DMS 273 (cell line): ENCODE results near the gene SESTD1.
"Not testable (repeated sequence)": the region's sequence is repeated elsewhere in the genome, so short reads cannot be mapped to it uniquely, and the experiment has no call there.

Experiments
- DNase-seq: peaks from one replicate; lab custom pipeline; 2025; ENCODE audit not compliant: unreplicated experiment; lab: John Stamatoyannopoulos, UW

Gene SESTD1

GRCh38 chr2:179124282-179124681 is 140.3 kb downstream of the SESTD1 start:
- no peak for DNase-seq

DNA sequence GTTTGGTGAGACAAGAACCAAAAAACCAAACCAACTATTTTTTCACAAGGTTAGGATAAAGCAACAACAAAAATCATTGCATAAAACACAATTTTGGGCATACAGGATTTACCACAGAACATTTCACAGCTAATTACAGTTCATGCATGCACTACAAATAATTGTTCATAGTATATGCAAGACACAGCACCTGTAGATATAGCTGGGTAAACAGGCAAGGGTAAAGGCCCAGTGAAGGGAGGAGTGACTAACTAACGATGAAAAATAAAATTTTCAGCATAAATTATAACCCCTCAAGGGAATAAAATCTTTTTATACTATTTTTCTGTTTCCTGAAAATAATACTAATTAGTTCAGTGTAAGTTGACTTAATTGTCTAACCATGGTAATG is 141.4 kb downstream of the SESTD1 start:
- DNase-seq = no peak

- no peak for DNase-seq
Observed at GRCh38 chr2:179107737-179108136, 156.9 kb downstream of the SESTD1 start.

DNA sequence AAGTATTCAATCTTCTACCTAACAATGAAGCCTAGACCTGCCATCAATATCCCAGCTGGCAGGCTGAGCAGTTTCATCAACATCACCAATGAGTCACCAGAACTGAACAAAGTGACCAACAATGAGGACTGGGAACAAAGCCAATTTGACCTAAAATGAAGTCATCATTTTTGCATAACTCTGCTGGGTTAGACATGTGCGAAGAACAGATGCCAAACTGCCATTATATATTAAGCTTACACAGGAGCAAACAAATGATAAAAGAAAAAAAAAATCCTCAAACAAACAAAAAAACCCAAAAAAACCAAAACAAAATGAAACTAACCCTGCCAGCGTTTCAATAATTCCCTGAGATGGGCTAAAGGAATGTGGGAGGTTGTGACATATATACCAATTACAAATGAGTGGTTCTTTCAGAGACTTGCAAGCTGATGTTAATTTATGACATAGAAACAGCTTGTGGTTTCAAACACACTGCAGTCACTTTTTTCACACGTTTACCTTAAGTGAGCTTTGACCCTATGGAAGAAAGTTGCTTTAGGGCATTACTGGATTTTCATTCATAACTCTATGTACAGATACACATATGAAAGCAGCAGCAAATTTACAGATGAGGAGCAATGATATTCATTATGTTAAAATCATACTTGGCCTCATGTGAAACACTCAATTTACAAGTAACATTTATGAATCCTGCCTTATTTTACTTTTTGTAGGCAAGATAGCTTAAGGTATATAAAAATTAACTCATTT is 157.8 kb downstream of the SESTD1 start:
- peak; percentile 94 for DNase-seq

DNA sequence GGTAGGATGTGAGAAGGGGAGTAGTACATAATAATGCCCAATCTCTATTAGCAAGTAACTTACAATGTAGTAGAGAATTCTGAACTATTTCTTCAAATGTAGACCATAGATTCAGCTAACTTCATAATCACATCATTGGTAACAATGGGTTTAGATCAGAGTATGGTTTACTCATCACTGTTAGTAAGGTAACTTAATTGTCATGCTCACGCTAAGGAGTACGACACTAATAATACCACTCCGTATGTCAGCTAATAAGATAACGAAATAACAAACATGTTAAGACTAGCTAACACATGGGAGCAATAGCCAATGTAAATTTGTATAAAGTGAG is 158.3 kb downstream of the SESTD1 start:
- DNase-seq = no peak

- DNase-seq = no peak
Observed at GRCh38 chr2:179104736-179105135, 159.9 kb downstream of the SESTD1 start.

DNA sequence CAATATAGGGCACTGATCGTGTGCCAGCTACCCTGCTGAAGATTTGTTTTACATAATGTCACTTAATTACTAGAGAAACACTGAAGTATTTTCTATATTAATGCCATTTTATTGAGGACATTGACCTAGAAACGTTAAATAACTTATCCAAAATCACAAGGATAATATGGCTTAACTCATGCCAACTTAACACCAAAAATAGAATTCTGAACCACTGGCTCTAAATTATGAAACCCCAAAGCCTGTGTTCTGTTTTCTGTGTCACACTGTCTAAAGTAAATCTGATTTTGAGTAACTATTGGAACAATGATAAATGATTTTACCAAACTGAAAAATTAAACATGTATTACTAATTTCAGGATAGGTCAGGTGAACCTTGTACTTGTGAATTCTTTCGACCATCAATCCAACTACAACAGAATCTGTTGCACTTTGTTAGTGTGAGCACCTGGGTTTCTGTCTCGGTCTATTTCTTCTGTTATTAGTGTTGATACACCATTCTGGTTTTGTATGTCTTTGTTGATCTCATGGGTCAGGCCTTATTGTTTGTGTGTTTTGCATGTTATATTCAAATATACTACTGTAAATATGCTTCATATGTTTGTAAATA is 166.4 kb downstream of the SESTD1 start:
- no peak for DNase-seq

- no peak for DNase-seq
Observed at GRCh38 chr2:179097131-179097530, 167.5 kb downstream of the SESTD1 start.

DNA sequence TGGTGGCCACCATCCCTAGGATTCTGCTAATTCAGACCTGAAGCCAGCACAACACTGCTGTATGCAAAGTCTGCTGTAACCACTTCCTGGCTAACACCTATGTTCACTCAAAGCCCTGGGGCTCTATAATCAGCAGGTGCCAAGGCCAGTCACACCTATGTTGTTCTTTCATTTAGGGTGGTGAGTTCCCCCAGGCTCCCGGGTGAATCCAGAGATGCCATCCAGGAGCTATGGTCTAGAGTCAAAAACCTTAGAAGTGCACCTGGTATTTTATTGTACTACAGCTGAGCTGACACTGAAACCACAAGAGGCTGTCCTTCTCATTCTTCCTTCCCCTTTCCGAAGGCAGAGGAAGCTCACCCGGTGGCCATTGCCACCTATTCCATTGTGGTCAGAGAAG is 168.5 kb downstream of the SESTD1 start:
- DNase-seq = no peak

DNA sequence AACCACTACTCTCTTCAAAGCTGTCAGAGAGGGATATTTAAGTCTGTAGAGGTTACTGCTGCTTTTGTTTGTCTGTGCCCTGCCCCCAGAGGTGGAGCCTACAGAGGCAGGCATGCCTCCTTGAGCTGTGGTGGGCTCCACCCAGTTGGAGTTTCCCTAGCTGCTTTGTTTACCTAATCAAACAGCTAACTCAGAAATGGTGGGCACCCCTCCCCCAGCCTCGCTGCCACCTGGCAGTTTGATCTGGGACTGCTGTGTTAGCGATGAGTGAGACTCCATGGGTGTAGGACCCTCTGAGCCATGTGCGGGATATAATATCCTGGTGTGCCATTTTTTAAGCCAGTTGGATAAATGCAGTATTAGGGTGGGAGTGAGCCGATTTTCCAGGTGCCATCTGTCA is 171.7 kb downstream of the SESTD1 start:
- DNase-seq = not testable (repeated sequence)

- no peak for DNase-seq
Observed at GRCh38 chr2:179082697-179083096, 181.9 kb downstream of the SESTD1 start.

- no peak for DNase-seq
Observed at GRCh38 chr2:179081954-179082353, 182.7 kb downstream of the SESTD1 start.

GRCh38 chr2:179072527-179072926 is 192.1 kb downstream of the SESTD1 start:
- no peak for DNase-seq

DNA sequence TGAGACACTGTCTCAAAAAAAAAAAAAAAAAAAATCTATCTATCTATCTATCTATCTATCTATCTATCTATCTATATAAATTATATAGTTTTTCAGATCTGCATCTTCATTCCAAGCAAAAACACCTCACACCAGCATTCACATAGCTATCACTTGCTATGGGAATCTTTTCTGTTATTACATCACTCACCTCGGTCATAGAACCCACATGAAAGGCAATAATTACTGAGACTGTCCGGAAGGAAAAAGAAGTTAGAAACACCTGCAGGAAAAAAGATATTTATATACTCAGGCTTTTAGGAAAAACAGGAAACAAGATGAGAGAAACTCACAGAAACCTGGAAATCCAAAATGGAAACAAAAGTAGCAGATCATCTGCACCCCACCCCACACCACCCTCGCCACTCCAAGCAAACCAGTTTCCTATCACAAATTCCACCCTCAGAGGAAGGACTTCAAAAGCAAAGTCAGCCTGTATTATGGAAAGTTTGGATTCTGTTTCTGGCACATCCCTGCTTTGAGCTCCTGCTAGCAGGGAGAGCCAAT is 192.7 kb downstream of the SESTD1 start:
- DNase-seq = no peak

GRCh38 chr2:179070895-179071294 is 193.7 kb downstream of the SESTD1 start:
- no peak for DNase-seq

- DNase-seq = no peak
Observed at GRCh38 chr2:179069685-179070084, 194.9 kb downstream of the SESTD1 start.

- DNase-seq = no peak
Observed at GRCh38 chr2:179068991-179069643, 195.5 kb downstream of the SESTD1 start.

GRCh38 chr2:179059026-179059700 is 205.5 kb downstream of the SESTD1 start:
- no peak for DNase-seq

GRCh38 chr2:179057737-179058136 is 206.9 kb downstream of the SESTD1 start:
- no peak for DNase-seq

- not testable (repeated sequence) for DNase-seq
Observed at GRCh38 chr2:179053568-179053967, 211.1 kb downstream of the SESTD1 start.
